Astrocyte of the hippocampus (primary cell): Measurements from ENCODE around the gene KLHL29.
A peak's percentile ranks its signal among the peaks of the same experiment; 100 is the strongest.

ENCODE experiments used
- DNase-seq: peaks from one replicate; pipeline ENCODE4 v3.0.0; 2011; ENCODE audit warnings: low read depth, low spot score

KLHL29 gene

DNA sequence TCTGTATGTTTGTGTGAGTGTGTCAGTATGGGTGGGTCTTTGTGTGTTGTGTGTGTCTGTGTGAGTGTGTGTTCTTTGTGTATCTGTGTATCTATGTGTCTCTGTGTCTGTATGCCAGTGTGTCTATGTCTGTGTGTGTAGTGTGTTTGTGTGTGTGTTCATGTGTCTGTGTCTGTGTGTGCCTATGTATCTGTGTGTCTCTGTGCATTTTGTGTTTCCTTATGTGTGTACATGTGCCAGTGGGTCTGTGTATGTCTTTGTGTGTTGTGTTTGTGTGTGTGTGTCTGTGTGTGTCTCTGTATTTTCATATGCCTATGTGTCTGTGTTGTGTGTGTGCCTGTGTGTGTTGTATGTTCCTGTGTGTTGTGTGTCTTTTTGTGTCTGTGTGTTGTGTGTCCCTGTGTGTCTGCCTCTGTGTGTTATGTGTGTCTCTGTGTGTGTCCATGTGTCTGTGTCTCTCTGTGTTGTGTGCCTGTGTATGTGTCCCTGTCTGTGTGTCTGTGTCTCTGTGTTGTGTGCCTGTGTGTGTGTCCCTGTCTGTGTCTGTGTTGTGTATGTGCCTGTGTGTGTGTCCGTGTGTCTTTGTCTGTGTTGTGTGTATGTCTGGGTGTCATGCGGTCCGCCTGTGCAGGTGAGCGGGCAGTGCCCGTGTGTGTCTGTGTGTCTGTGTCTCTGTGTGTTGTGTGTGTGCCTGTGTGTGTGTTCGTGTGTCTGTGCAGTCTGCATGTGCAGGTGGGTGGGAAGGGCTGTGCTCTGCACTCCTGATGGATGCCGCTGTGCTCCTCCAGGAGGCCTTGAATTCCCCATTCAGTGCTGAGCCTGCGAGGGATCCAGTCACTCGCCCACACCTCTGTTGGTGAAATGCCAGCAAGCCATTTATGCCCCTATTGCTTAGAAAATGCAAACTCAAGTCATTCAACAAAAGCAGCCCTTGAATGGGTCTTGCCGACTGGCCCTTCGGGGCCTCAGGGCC is 37.4 kb downstream of the KLHL29 start:
- peak; percentile 48 for DNase-seq

DNA sequence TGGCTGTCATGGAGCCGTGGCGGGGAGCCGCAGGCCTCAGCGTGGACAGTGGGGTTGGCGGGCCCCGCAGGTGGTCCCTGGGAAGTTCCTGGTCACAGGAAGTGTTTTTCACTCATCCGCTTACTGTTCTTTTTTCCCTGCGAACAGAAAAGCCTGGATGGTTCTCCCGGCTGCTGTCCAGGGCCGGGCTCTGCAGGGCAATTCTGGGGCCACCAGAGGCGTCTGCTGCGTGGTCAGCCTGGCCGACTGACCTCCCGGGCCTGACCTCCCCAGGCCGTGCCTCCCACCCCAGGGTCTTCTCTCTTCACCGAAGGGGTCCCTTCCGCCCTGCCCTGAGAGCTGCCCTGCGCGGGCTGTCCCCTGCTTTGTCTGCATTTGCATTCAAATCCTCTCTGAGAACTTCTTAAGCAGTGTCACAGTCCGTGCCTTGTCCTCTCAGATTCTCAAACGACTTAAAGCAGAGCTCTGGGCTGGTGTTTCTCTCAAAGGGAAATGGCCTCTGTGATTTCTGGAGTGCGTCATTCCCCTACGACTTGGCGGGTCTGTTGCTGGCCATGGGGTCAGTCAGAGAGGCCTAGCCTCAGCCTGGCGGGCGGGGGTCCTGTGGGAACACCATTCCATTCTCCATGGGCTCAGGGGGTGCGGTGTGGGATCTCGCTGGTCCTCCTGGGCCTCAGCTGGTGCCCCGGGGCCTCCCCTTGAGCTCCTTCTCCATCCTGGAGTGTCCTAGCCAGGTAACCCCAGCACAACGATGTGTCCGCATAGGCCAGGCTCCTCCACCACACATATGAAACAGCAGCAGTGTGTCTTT is 38.3 kb downstream of the KLHL29 start:
- no peak for DNase-seq

DNA sequence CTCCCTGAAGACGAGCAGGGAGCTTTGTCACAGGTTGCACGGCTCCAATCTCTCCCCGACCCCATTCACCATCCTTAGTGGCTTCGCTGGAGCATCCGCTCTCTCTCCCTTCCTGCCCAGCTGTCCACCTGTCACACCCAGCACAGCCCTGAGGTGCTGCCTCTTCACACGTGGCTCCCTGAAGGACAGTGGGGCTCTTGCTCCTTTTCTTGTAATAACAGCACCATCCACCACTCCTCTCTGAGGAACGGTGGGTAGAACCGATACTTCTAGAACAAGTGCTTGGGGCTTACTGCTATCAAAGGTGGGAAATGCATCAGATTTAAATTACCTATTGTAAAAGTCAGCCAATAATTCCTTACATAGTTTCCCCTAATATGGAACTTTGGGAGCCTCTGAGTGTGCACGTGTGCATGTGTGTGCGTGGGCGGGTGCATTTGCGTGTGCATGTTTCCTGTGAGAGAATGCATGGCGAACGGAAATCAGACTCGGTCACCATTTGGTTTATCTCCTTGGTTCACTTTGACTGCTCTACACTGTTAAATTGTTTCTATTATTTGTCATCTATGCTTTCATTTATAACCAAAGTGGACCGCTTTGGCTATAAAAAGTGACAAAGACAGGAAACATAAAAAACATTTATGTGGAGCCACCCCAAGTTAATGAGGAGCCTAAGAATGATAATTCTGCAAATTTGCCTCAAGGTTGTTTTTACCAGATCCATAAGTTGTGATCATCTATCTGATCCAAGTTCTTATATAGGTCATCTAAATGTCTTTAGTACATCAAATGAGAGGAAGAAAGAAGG is 39.1 kb downstream of the KLHL29 start:
- DNase-seq: no peak

DNA sequence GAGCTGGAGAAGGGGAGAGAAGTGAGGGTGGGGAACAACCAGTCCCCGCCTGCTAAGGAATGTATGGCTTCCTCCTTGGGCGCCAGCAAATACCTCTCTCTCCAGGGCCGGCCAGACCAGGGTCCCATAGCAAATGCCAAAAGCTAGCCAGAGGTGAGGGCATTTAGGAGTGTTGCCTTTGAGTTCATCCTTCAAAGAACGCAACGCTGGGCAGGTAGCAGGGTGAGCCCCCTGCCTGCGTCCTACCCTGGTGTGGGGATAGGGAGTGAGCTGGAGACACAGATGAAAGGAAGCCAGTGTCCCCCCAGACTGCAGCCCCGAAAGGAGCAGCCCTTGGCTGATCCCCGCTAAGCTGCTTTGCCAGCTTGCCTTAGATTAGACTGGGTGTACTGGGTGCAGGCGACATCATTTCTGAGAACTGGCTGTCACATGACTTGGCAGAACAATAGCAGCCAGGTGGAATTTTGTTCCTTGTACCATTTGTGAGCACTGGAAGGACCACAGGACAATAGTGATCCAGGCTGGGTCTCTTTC is 40.4 kb downstream of the KLHL29 start:
- DNase-seq: no peak

- DNase-seq: no peak
These were observed 40.9 kb downstream of the KLHL29 start for GRCh38 chr2:23425885-23426262.

DNA sequence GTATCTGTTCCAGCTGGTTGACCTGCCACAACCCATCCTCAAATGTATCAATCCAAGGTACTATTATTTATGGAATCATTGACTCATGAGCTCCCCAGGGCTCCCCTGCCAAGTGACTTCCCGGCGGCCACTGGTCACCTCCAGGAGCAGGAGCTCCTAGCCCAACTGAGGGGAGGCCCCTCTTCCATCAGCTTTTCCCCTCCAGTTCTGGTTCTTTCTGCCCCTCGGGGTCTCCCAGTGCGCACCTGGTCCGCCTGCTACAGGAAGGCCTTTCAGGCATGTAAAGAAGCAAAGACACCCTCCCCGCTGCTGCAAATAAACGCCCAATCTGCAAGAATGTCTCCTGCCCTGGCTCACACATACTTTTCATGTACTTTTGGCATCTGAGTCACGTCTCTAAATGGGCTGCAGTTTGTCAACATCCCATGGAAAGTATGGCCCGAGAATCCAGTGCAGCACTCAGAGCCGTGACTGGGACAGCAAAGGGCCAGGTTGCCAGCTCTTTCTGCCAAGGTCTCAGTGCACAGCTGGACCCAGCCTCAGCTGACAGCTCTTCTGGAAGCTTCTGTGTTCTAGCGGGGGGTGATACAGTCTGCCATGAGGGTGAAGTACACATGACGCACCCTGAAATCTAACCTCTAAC is 41.4 kb downstream of the KLHL29 start:
- DNase-seq: peak; percentile 68

DNA sequence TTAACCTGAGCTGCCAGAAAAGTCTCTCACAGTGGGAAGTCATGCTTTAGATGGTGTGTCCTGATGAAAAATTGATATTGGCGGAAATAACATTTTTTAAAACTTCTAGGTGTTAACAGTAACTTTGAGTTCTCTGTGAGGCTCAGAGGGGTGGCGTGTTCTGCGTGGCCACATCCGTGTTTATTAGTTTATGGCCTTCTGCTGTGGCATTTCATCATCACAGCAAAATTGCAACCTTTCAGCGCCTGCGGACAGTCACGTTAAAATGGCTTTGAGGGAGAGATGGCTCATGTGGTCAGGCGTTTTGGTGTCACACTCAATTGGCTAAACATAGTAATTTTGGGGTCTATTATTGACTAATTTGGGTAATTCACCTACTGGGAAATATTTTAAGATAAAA is 42.4 kb downstream of the KLHL29 start:
- DNase-seq: no peak

GRCh38 chr2:23427976-23428375 is 43.0 kb downstream of the KLHL29 start:
- DNase-seq: no peak

DNA sequence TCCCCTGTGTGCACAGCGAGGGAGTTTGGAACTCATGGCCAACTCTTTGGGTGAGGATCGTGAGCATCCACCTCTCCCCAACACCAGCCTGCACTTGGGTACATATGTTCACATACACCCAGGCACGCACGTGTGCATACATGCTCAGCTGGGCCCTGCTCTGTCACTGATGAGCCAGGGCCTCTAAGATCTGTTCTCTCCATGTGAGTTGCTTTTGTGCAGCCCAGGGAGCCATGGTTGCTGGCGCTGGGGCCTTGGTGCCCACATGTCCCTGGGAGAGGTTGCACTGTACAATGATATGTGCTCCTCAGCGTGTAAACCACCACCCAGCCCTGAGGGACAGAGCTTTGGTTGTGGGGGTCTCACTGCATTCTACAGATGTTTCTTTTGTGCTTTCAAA is 44.1 kb downstream of the KLHL29 start:
- no peak for DNase-seq

GRCh38 chr2:23430263-23430662 is 45.3 kb downstream of the KLHL29 start:
- DNase-seq: peak; percentile 82

GRCh38 chr2:23432531-23432930 is 47.6 kb downstream of the KLHL29 start:
- no peak for DNase-seq

DNA sequence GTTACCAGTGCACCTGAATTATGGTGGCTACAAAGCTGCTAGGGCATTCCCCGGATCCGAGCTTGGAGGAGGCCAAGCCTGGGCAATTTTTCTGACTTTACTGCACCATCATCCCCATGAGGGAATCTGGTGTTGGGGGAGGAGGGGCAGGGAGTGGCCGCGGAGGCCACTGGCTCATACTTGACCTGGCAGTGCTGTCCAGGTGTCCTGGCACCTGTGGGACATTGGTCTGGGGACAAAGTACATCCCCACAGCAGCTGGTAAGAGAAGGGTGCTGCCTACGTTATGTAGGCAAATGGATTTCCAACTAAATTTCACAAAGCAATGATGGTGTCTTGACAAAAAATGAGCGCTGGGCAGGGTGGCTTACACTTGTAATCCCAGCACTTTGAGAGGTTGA is 48.3 kb downstream of the KLHL29 start:
- DNase-seq: no peak

DNA sequence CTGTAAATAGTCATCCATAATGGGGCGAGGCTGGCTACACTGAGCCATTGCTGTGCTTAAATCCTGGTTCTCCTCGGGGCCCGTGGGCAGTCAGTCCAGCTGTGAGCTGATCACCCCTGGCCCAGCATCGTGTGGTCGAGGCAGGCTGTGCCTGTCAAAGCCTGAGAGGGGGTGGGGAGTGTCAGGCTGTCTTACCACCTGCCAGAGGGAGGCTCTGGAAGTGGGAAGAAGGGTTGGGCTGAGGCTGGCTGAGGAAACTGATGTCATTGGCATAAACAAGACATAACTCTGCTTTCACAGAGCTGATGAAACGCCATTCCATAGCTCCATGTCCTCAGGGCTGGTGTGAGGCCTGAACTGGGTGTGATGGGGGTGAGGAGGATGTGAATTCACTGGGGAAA is 49.7 kb downstream of the KLHL29 start:
- DNase-seq: no peak

DNA sequence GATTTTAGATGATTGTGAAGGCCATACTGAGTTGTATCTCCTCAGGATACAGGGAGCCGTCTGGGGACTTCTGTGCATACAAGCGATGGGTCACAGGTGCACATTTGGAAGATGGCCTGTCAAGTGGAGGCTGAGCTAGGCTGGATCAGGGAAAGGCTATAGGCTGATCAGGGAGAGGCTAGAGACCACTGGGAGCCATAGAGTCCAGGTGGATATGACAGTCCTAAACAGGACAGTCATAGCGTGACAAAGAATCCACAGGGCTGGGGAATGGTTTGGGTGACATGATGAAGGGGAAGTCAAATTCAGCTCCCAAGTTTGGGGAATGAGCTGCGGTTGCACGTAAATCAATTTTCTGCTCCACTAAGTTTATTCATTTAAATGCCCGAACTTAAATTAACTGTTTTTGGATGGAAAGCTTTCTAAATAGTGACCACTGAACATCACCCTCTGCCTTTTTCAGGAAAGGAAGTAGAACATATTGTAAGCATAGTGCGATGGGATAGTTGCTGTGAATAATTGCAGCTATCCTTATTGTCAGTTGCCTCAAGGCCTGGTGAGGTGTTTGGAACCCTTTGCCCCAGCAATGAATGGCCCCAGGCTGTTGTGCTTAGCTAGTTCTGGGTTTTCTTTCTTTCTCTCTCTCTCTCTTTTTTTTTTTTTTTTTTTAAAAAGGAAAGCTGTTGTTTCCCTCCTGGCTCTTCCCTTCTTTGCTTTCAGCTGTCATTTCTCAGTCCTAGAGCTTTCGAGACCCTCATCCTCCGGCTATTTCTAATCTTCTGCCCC is 50.5 kb downstream of the KLHL29 start:
- no peak for DNase-seq

DNA sequence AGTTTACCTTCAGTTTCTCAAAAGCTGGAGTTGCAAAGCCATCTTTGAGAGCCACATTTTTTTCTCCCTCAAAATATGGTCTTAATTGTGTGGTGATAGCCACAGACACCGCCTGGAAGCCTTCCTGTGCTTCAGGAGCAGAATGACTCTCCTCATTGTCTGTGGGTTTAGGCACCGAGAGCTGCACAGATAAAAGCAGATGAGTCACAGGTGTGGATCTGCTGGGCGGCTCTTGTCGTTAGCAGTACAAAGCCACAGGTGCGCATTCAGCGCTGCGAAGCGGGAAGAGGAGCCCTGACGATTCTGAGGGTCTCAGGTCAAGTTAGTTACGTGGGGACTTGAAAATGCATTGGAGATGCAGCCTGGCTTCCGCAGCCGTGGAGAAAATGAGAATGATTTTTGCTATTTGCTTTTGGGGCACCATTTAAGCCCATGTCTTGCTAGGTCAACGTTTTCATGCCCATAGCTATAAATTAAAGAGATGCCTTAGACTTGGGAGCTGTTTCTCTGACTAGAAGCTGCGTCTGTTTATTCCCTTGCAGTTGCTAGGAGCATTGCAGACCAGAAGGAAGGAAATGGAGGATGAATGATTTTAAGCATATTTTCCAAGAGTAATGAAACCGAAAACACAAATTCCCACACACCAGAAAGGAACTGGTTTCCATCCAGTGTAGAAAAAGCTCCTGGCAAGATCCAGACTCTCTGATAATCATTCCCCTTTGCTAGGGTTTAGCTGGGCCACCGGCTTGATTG is 51.5 kb downstream of the KLHL29 start:
- peak; percentile 41 for DNase-seq

DNA sequence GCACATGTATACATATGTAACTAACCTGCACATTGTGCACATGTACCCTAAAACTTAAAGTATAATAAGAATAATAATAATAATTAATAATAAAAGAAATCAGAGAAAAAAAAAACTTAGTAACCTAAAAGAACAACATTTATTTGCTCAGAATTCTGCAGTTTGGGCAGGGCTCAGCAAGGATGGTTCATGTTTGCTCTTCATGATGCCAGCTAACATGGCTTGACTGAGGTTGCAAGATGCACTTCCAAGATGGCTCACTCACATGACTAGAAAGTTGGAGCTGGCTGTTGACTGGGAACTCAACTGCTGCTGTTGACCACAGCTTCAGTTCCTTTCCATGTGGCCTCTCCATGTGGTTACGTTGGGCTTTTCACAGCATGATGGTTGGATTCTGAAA is 56.4 kb downstream of the KLHL29 start:
- no peak for DNase-seq

- peak; percentile 55 for DNase-seq
These were observed 60.5 kb downstream of the KLHL29 start for GRCh38 chr2:23445450-23445868.

GRCh38 chr2:23446916-23447315 is 61.9 kb downstream of the KLHL29 start:
- no peak for DNase-seq

DNA sequence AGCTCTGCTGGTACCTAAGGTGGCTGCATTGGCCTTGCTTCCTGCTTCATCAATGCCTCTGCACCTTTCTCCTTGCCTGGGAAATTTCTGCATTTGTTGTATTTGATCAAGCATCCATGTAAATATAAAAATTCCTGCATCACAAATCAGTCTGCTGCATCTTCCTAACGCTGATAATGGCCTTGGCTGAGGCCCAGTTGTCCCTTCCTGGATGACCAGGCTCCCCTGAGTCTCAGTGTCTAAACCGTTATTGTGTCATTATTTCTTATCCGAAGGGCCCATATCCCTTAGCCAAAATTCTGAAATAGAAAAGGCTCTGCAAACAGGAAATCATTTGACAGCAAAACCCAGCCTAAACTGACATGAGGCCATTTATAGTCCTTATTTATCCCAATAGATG is 62.4 kb downstream of the KLHL29 start:
- DNase-seq: no peak

DNA sequence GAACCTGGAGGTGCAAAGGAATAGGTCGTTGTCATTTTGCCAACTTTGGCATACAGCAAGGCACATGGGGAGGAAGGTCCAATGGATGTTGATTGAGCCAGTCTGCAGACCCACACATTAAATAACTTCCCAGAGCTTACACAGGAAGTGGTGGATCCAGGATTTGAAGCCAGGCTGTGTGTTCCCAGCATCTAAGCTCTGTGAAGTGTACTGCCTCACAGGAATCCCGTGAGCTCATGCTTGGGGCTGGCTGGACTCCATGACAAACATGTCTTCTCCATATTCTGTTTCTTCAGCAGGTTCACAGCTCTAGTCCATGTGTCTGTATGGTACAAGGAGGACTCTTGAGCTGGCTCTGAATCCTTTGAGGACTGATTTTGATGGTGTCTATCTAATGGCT is 63.9 kb downstream of the KLHL29 start:
- no peak for DNase-seq
